ENCODE data around the gene VEGFC.

VEGFC gene

GRCh38 chr4:176795441-176795840 lies 2.7 kb upstream of the VEGFC start:
- no peak for DNase-seq

- DNase-seq: no peak
These were observed 1.9 kb upstream of the VEGFC start for GRCh38 chr4:176794651-176795050.

- no peak for DNase-seq
These were observed 1.4 kb upstream of the VEGFC start for GRCh38 chr4:176794151-176794550.

GRCh38 chr4:176793060-176793605 lies 411 bp upstream of the VEGFC start:
- DNase-seq: no peak

GRCh38 chr4:176791591-176792325 lies 964 bp downstream of the VEGFC start:
- DNase-seq: peak; percentile 20

- no peak for DNase-seq
These were observed 2.3 kb downstream of the VEGFC start for GRCh38 chr4:176790398-176790797.

GRCh38 chr4:176789955-176790354 lies 2.8 kb downstream of the VEGFC start:
- DNase-seq: peak; percentile 66

- no peak for DNase-seq
These were observed 3.8 kb downstream of the VEGFC start for GRCh38 chr4:176788971-176789370.

- peak; percentile 3 for DNase-seq
These were observed 4.5 kb downstream of the VEGFC start for GRCh38 chr4:176788248-176788647.

- no peak for DNase-seq
These were observed 7.9 kb downstream of the VEGFC start for GRCh38 chr4:176784816-176785215.

GRCh38 chr4:176782794-176783193 lies 9.9 kb downstream of the VEGFC start:
- no peak for DNase-seq

- DNase-seq: no peak
These were observed 10.5 kb downstream of the VEGFC start for GRCh38 chr4:176782191-176782590.

- peak; percentile 46 for DNase-seq
These were observed 11.0 kb downstream of the VEGFC start for GRCh38 chr4:176781739-176782100.

GRCh38 chr4:176780995-176781738 lies 11.6 kb downstream of the VEGFC start:
- no peak for DNase-seq

GRCh38 chr4:176779421-176779820 lies 13.3 kb downstream of the VEGFC start:
- DNase-seq: no peak

GRCh38 chr4:176778491-176778890 lies 14.2 kb downstream of the VEGFC start:
- DNase-seq: no peak

- no peak for DNase-seq
These were observed 14.7 kb downstream of the VEGFC start for GRCh38 chr4:176778063-176778462.

- no peak for DNase-seq
These were observed 17.4 kb downstream of the VEGFC start for GRCh38 chr4:176775338-176775737.

- DNase-seq: no peak
These were observed 17.9 kb downstream of the VEGFC start for GRCh38 chr4:176774852-176775251.

GRCh38 chr4:176769514-176769913 lies 23.2 kb downstream of the VEGFC start:
- DNase-seq: no peak

GRCh38 chr4:176767183-176767582 lies 25.5 kb downstream of the VEGFC start:
- no peak for DNase-seq

- no peak for DNase-seq
These were observed 29.9 kb downstream of the VEGFC start for GRCh38 chr4:176762661-176763308.

GRCh38 chr4:176761872-176762271 lies 30.9 kb downstream of the VEGFC start:
- DNase-seq: no peak

- DNase-seq: no peak
These were observed 32.3 kb downstream of the VEGFC start for GRCh38 chr4:176760471-176760870.

All from NCI-H82 (cell line).